ENCODE measurements around the gene FOXN3.

DNA sequence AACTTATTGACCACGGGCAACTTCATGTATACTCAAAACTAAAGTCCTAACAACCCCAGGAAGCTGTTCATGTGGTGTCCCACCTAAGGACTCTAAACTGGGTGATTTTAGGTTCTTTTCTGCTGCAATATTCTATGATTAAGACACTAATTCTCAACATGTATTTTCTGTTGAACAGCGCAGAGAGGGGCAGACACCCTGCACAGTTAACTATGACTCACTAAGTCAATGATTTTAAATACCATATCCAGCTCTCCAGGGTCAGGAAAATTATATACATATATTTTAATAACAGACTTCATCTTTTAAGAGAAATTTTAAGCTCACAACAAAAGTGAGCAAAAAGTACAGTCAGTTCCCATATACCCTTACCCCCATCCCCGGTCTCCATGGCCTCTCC is 85.0 kb downstream of the FOXN3 start:
- no peak for TF ChIP-seq POLR2A (IDR thresholded peaks at IDR 0.05)
- TF ChIP-seq, protein P1, sequence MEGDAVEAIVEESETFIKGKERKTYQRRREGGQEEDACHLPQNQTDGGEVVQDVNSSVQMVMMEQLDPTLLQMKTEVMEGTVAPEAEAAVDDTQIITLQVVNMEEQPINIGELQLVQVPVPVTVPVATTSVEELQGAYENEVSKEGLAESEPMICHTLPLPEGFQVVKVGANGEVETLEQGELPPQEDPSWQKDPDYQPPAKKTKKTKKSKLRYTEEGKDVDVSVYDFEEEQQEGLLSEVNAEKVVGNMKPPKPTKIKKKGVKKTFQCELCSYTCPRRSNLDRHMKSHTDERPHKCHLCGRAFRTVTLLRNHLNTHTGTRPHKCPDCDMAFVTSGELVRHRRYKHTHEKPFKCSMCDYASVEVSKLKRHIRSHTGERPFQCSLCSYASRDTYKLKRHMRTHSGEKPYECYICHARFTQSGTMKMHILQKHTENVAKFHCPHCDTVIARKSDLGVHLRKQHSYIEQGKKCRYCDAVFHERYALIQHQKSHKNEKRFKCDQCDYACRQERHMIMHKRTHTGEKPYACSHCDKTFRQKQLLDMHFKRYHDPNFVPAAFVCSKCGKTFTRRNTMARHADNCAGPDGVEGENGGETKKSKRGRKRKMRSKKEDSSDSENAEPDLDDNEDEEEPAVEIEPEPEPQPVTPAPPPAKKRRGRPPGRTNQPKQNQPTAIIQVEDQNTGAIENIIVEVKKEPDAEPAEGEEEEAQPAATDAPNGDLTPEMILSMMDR (IDR thresholded peaks at IDR 0.05 in 4 of 5, conservative IDR thresholded peaks at IDR 0.05 in 1 of 5), result no peak

Data from gastrocnemius medialis (tissue), 4 donors.